Osteoblast (primary cell): Measurements from ENCODE around the gene DIAPH2. TPM values are rescaled to one million over a fixed set of nuclear protein-coding genes. Genes with fewer than 3 reads are reported as not detected.

ENCODE experiments used
- DNase-seq: peaks from one replicate; pipeline ENCODE4 v3.0.0; 2011; ENCODE audit warnings: low spot score, mixed read lengths; ENCODE audit not compliant: insufficient read length; ENCODE audit errors: missing footprints
- H2AFZ ChIP-seq: 2 replicates; pipeline ENCODE4 v1.6.0; 2011; ENCODE audit warnings: mild to moderate bottlenecking, low read length
- H3K27ac ChIP-seq: 2 replicates; pipeline ENCODE4 v1.5.1; 2011; ENCODE audit warnings: mild to moderate bottlenecking, low read depth, low read length, moderate library complexity
- H3K27me3 ChIP-seq: 2 replicates; pipeline ENCODE4 v1.6.0; 2012; ENCODE audit warnings: mild to moderate bottlenecking, control low read depth, inconsistent platforms, low read length, moderate library complexity; ENCODE audit not compliant: insufficient read depth
- H3K36me3 ChIP-seq: 2 replicates; pipeline ENCODE4 v1.5.1; 2011; ENCODE audit warnings: mild to moderate bottlenecking, low read length, control low read depth, moderate library complexity; ENCODE audit not compliant: insufficient read depth
- H3K4me1 ChIP-seq: 2 replicates; pipeline ENCODE4 v1.5.1; 2011; ENCODE audit warnings: mild to moderate bottlenecking, low read length, control low read depth, moderate library complexity; ENCODE audit not compliant: insufficient read depth
- H3K4me2 ChIP-seq: 2 replicates; pipeline ENCODE4 v1.6.0; 2011; ENCODE audit warnings: mild to moderate bottlenecking, low read length; ENCODE audit not compliant: insufficient read depth
- H3K4me3 ChIP-seq: fragments of 200-600 bp; sonication (generic); 3 replicates; pipeline ENCODE4 v1.5.1; 2012; ENCODE audit warnings: mild to moderate bottlenecking, low read length, inconsistent platforms; ENCODE audit not compliant: insufficient read depth
- H3K79me2 ChIP-seq: 2 replicates; pipeline ENCODE4 v1.6.0; 2012; ENCODE audit warnings: mild to moderate bottlenecking, low read length, control low read depth, inconsistent platforms; ENCODE audit not compliant: insufficient read depth
- H3K9me3 ChIP-seq: 2 replicates; pipeline ENCODE4 v1.5.1; 2011; ENCODE audit warnings: low read depth, low read length, control low read depth
- H4K20me1 ChIP-seq: 2 replicates; pipeline ENCODE4 v1.6.0; 2012; ENCODE audit warnings: mild to moderate bottlenecking, low read length, control low read depth; ENCODE audit not compliant: insufficient read depth
- CTCF ChIP-seq: IDR thresholded peaks from 2 replicates; pipeline ENCODE4 v1.5.1; 2011; ENCODE audit warnings: mild to moderate bottlenecking, low read depth, low read length, moderate library complexity; ENCODE audit errors: extremely low read depth
- total RNA-seq: library from RNA; depleted of rRNA; stranded (reverse); fragments of >200 nt; gene quantifications from 2 replicates; pipeline ENCODE4 v1.2.3, GENCODE V29; 2012

Gene DIAPH2
- total RNA-seq, 1 donor: 21.0 TPM

- Histone ChIP-seq H3K27me3 (no peaks in the 10 kb centered on the region), H3K27ac (no peak overlapping the region), H4K20me1 (no peaks in the 10 kb centered on the region), H3K4me3 (no peak overlapping the region), H3K36me3 (no peaks in the 10 kb centered on the region), H3K79me2 (no peaks in the 10 kb centered on the region), H3K4me1 (no peaks in the 10 kb centered on the region), H3K9me3 (no peaks in the 10 kb centered on the region), H2AFZ (no peak overlapping the region), H3K4me2 (no peak overlapping the region)
- DNase-seq: no peak
- TF ChIP-seq CTCF: no peak
Measured at GRCh38 chrX:97057349-97057909, 372.8 kb downstream of the DIAPH2 start.

GRCh38 chrX:97060020-97060419, 375.4 kb downstream of the DIAPH2 start:
- no peak for TF ChIP-seq CTCF
- H3K4me2 ChIP-seq: no peak overlapping the region
- no peak for DNase-seq
- no peak overlapping the region for H3K27ac ChIP-seq
- no peaks in the 10 kb centered on the region for H3K79me2 ChIP-seq
- H3K4me1 ChIP-seq: no peaks in the 10 kb centered on the region
- H2AFZ ChIP-seq: no peak overlapping the region
- no peaks in the 10 kb centered on the region for H3K9me3 ChIP-seq
- H3K27me3 ChIP-seq: no peaks in the 10 kb centered on the region
- H3K4me3 ChIP-seq: no peak overlapping the region
- no peaks in the 10 kb centered on the region for H3K36me3 ChIP-seq
- no peaks in the 10 kb centered on the region for H4K20me1 ChIP-seq

DNA sequence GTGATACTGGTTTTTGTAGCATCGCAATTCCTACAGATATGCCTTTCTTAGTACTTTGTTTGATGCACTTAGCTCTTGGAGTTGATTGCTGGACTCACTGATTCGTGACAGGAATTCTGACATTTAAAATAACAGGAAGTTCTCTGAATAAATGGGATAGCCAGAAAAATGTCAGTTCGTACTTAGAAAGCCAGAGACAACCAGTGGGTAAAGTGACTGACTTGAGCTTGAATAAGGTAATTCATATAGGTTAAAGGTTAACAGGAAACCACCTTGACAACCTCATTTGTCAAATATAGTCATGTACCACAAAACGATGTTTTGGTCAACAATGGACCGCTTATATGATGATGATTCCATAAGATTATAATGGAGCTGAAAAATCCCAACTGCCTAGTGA, 380.4 kb downstream of the DIAPH2 start:
- Histone ChIP-seq H3K27ac (no peak overlapping the region), H3K4me2 (no peak overlapping the region), H2AFZ (no peak overlapping the region), H3K9me3 (no peaks in the 10 kb centered on the region), H3K4me1 (no peaks in the 10 kb centered on the region), H4K20me1 (no peaks in the 10 kb centered on the region), H3K79me2 (no peaks in the 10 kb centered on the region), H3K36me3 (no peaks in the 10 kb centered on the region), H3K4me3 (no peak overlapping the region), H3K27me3 (no peaks in the 10 kb centered on the region)
- no peak for DNase-seq
- TF ChIP-seq CTCF: no peak

GRCh38 chrX:97065973-97066372, 381.3 kb downstream of the DIAPH2 start:
- Histone ChIP-seq H3K9me3 (no peaks in the 10 kb centered on the region), H3K4me2 (no peak overlapping the region), H3K27me3 (no peaks in the 10 kb centered on the region), H4K20me1 (no peaks in the 10 kb centered on the region), H3K36me3 (no peaks in the 10 kb centered on the region), H3K4me1 (no peaks in the 10 kb centered on the region), H3K27ac (no peak overlapping the region), H3K4me3 (no peak overlapping the region), H3K79me2 (no peaks in the 10 kb centered on the region), H2AFZ (no peak overlapping the region)
- no peak for DNase-seq
- no peak for TF ChIP-seq CTCF
